Mesothelial cell of epicardium (in vitro differentiated cells): Measurements from ENCODE around the gene ADGRL3. TPM values are rescaled to one million over a fixed set of nuclear protein-coding genes. Genes with fewer than 3 reads are reported as not detected.

Experiments used
- DNase-seq, 2 experiments: peaks; one replicate each; pipeline ENCODE4 v3.0.0; 2021; ENCODE audit warnings: low spot score in 2 of 2; ENCODE audit not compliant: unreplicated experiment in 2 of 2
- H3K27ac Mint-ChIP-seq: 2 replicates; pipeline ENCODE4 v1.8.0; 2021; ENCODE audit warnings: mixed read lengths
- H3K27me3 Mint-ChIP-seq: 2 replicates; pipeline ENCODE4 v1.8.0; 2021; ENCODE audit warnings: low read depth, mixed read lengths
- H3K36me3 Mint-ChIP-seq: 2 replicates; pipeline ENCODE4 v1.8.0; 2021; ENCODE audit warnings: mixed read lengths
- H3K4me1 Mint-ChIP-seq: 2 replicates; pipeline ENCODE4 v1.8.0; 2021; ENCODE audit warnings: mixed read lengths
- H3K4me3 Mint-ChIP-seq: 2 replicates; pipeline ENCODE4 v1.8.0; 2021; ENCODE audit warnings: mild to moderate bottlenecking, moderate library complexity, mixed read lengths
- H3K9me3 Mint-ChIP-seq: 2 replicates; pipeline ENCODE4 v1.8.0; 2021; ENCODE audit warnings: mixed read lengths
- CTCF ChIP-seq: fragments of 200-600 bp; sonication (generic); IDR thresholded peaks from one replicate; pipeline ENCODE4 v1.5.0; 2021; ENCODE audit warnings: antibody characterized with exemption; ENCODE audit not compliant: unreplicated experiment
- total RNA-seq: library from RNA; stranded (reverse); gene quantifications from 3 replicates; pipeline ENCODE4 v1.2.1, GENCODE V29; 2021

Gene ADGRL3
- total RNA-seq, 1 donor from 2014 or later, result 68.3 TPM

- peaks cover 11% of the 10 kb centered on the region for H3K4me1 Mint-ChIP-seq
- H3K36me3 Mint-ChIP-seq, result no peaks in the 10 kb centered on the region
- H3K4me3 Mint-ChIP-seq, result no peak overlapping the region
- H3K9me3 Mint-ChIP-seq, result peaks cover 5% of the 10 kb centered on the region
- no peak overlapping the region for H3K27ac Mint-ChIP-seq
- TF ChIP-seq CTCF, result no peak
- no peaks in the 10 kb centered on the region for H3K27me3 Mint-ChIP-seq
- no peak for DNase-seq
Measured at GRCh38 chr4:61864286-61864685, 664.2 kb downstream of the ADGRL3 start.

- no peak for TF ChIP-seq CTCF
- H3K27ac Mint-ChIP-seq, result peak overlapping the region; percentile 45
- H3K9me3 Mint-ChIP-seq, result peaks cover 4% of the 10 kb centered on the region
- peaks cover 11% of the 10 kb centered on the region for H3K4me1 Mint-ChIP-seq
- no peaks in the 10 kb centered on the region for H3K27me3 Mint-ChIP-seq
- no peak for DNase-seq
- no peak overlapping the region for H3K4me3 Mint-ChIP-seq
- peaks cover 6% of the 10 kb centered on the region for H3K36me3 Mint-ChIP-seq
Measured at GRCh38 chr4:61866378-61867030, 666.4 kb downstream of the ADGRL3 start.

- H3K9me3 Mint-ChIP-seq, result peaks cover 7% of the 10 kb centered on the region
- H3K4me3 Mint-ChIP-seq, result no peak overlapping the region
- DNase-seq, result no peak
- no peaks in the 10 kb centered on the region for H3K4me1 Mint-ChIP-seq
- no peak for TF ChIP-seq CTCF
- H3K27me3 Mint-ChIP-seq, result no peaks in the 10 kb centered on the region
- H3K36me3 Mint-ChIP-seq, result peaks cover 9% of the 10 kb centered on the region
- no peak overlapping the region for H3K27ac Mint-ChIP-seq
Measured at GRCh38 chr4:61872983-61873382, 672.9 kb downstream of the ADGRL3 start.

- Mint-ChIP-seq H3K4me1 (no peaks in the 10 kb centered on the region), H3K27me3 (no peaks in the 10 kb centered on the region), H3K9me3 (peaks cover 3% of the 10 kb centered on the region), H3K36me3 (peaks cover 3% of the 10 kb centered on the region), H3K4me3 (no peak overlapping the region), H3K27ac (no peak overlapping the region)
- TF ChIP-seq CTCF, result no peak
- DNase-seq, result no peak
Measured at GRCh38 chr4:61877266-61877665, 677.1 kb downstream of the ADGRL3 start.

- H3K4me3 Mint-ChIP-seq, result no peak overlapping the region
- H3K4me1 Mint-ChIP-seq, result no peaks in the 10 kb centered on the region
- peaks cover 3% of the 10 kb centered on the region for H3K36me3 Mint-ChIP-seq
- no peak overlapping the region for H3K27ac Mint-ChIP-seq
- DNase-seq, result no peak
- TF ChIP-seq CTCF, result no peak
- H3K9me3 Mint-ChIP-seq, result peaks cover 3% of the 10 kb centered on the region
- no peaks in the 10 kb centered on the region for H3K27me3 Mint-ChIP-seq
Measured at GRCh38 chr4:61877893-61878292, 677.8 kb downstream of the ADGRL3 start.
